Measurements from ENCODE around the gene AMOTL1. TPM values are rescaled to one million over a fixed set of nuclear protein-coding genes. Genes with fewer than 3 reads are reported as not detected.

Gene AMOTL1
- total RNA-seq, 4 donors from 2014 or later, result 32.0 to 67.6 (median 56.8) TPM

- ATAC-seq (ENCODE audit: low FRiP score) (no peak), DNase-seq (ENCODE audit: low spot score) (no peak)
- no peak for TF ChIP-seq CTCF (IDR thresholded peaks at IDR 0.05)
Measured at GRCh38 chr11:94751786-94752185, 16.4 kb upstream of the AMOTL1 start.

GRCh38 chr11:94753630-94754029 lies 14.5 kb upstream of the AMOTL1 start:
- DNase-seq (ENCODE audit: low spot score), result no peak
- no peak for ATAC-seq (ENCODE audit: low FRiP score)
- TF ChIP-seq CTCF (IDR thresholded peaks at IDR 0.05), result no peak

- no peak for DNase-seq (ENCODE audit: low spot score)
- no peak for ATAC-seq (ENCODE audit: low FRiP score)
- no peak for TF ChIP-seq CTCF (IDR thresholded peaks at IDR 0.05)
Measured at GRCh38 chr11:94754335-94754734, 13.8 kb upstream of the AMOTL1 start.

- no peak for TF ChIP-seq CTCF (IDR thresholded peaks at IDR 0.05)
- ATAC-seq (ENCODE audit: low FRiP score) (no peak), DNase-seq (ENCODE audit: low spot score) (no peak)
Measured at GRCh38 chr11:94754819-94755218, 13.3 kb upstream of the AMOTL1 start.

GRCh38 chr11:94755494-94755893 lies 12.7 kb upstream of the AMOTL1 start:
- TF ChIP-seq CTCF (IDR thresholded peaks at IDR 0.05), result no peak
- no peak for DNase-seq (ENCODE audit: low spot score)
- no peak for ATAC-seq (ENCODE audit: low FRiP score)

GRCh38 chr11:94757037-94757735 lies 11.0 kb upstream of the AMOTL1 start:
- DNase-seq (ENCODE audit: low spot score) (no peak), ATAC-seq (ENCODE audit: low FRiP score) (no peak)
- no peak for TF ChIP-seq CTCF (IDR thresholded peaks at IDR 0.05)

- ATAC-seq (ENCODE audit: low FRiP score) (no peak), DNase-seq (ENCODE audit: low spot score) (no peak)
- no peak for TF ChIP-seq CTCF (IDR thresholded peaks at IDR 0.05)
Measured at GRCh38 chr11:94758666-94759065, 9.5 kb upstream of the AMOTL1 start.
